Measurements from ENCODE around the gene TPK1. TPM values are rescaled to one million over a fixed set of nuclear protein-coding genes. Genes with fewer than 3 reads are reported as not detected.

The TPK1 gene
- total and polyA plus RNA-seq, 3 donors from 2014 or later, result 10.9 to 17.2 (median 12.6) TPM

- TF ChIP-seq POLR2A (IDR thresholded peaks at IDR 0.05) (no peak), CTCF (IDR thresholded peaks at IDR 0.05) (no peak)
- no peak overlapping the region for H3K4me3 ChIP-seq
- H3K27me3 ChIP-seq, result no peaks in the 10 kb centered on the region
- no peaks in the 10 kb centered on the region for H3K4me1 ChIP-seq
- intact Hi-C loops (cut with DNase I; ENCODE audit: low total_unique reads), result no loop called here
- H3K27ac ChIP-seq, result no peak overlapping the region
- no peak for DNase-seq
- H3K9me3 ChIP-seq, result no peaks in the 10 kb centered on the region
- no peaks in the 10 kb centered on the region for H3K36me3 ChIP-seq (ENCODE audit: low read depth, missing control alignments)
Observed at GRCh38 chr7:144691240-144691639, 144.6 kb downstream of the TPK1 start.

- TF ChIP-seq CTCF (IDR thresholded peaks at IDR 0.05) (no peak), POLR2A (IDR thresholded peaks at IDR 0.05) (no peak)
Observed at GRCh38 chr7:144682581-144683280, 153.1 kb downstream of the TPK1 start.

GRCh38 chr7:144676492-144676891 lies 159.4 kb downstream of the TPK1 start:
- WGBS, 2 donors, result 84 to 85% methylated on average over 5 of the region's 5 CpGs
- TF ChIP-seq POLR2A (IDR thresholded peaks at IDR 0.05), result no peak
- TF ChIP-seq CTCF (IDR thresholded peaks at IDR 0.05), result no peak

More at GRCh38 chr7:144682581-144683280, 153.1 kb downstream of the TPK1 start:
- H3K27me3 ChIP-seq, result no peaks in the 10 kb centered on the region
- 93 to 96% methylated on average over 6 of the region's 6 CpGs for WGBS, 2 donors
- intact Hi-C loops (cut with DNase I; ENCODE audit: low total_unique reads), result no loop called here
- no peaks in the 10 kb centered on the region for H3K9me3 ChIP-seq
- H3K4me3 ChIP-seq, result no peak overlapping the region
- H3K27ac ChIP-seq, result no peak overlapping the region
- H3K4me1 ChIP-seq, result no peaks in the 10 kb centered on the region
- DNase-seq, result no peak
- no peaks in the 10 kb centered on the region for H3K36me3 ChIP-seq (ENCODE audit: low read depth, missing control alignments)

GRCh38 chr7:144674550-144674949 lies 161.3 kb downstream of the TPK1 start:
- Histone ChIP-seq H3K9me3 (no peaks in the 10 kb centered on the region), H3K27ac (no peak overlapping the region), H3K4me1 (no peaks in the 10 kb centered on the region), H3K27me3 (no peaks in the 10 kb centered on the region), H3K4me3 (no peak overlapping the region), H3K36me3 (ENCODE audit: low read depth, missing control alignments) (no peaks in the 10 kb centered on the region)
- intact Hi-C loops (cut with DNase I; ENCODE audit: low total_unique reads), result no loop called here
- TF ChIP-seq CTCF (IDR thresholded peaks at IDR 0.05), result no peak
- no peak for DNase-seq

More at GRCh38 chr7:144676492-144676891, 159.4 kb downstream of the TPK1 start:
- H3K4me3 ChIP-seq, result no peak overlapping the region
- no peaks in the 10 kb centered on the region for H3K4me1 ChIP-seq
- H3K27me3 ChIP-seq, result no peaks in the 10 kb centered on the region
- no peak for DNase-seq
- intact Hi-C loops (cut with DNase I; ENCODE audit: low total_unique reads), result no loop called here
- H3K9me3 ChIP-seq, result no peaks in the 10 kb centered on the region
- H3K36me3 ChIP-seq (ENCODE audit: low read depth, missing control alignments), result no peaks in the 10 kb centered on the region
- H3K27ac ChIP-seq, result no peak overlapping the region

- no peaks in the 10 kb centered on the region for H3K27me3 ChIP-seq
- H3K36me3 ChIP-seq (ENCODE audit: low read depth, missing control alignments), result no peaks in the 10 kb centered on the region
- no peak overlapping the region for H3K27ac ChIP-seq
- no peak overlapping the region for H3K4me3 ChIP-seq
- intact Hi-C loops (cut with DNase I; ENCODE audit: low total_unique reads), result no loop called here
- WGBS, 2 donors, result 86 to 90% methylated on average over 2 of the region's 2 CpGs
- H3K4me1 ChIP-seq, result no peaks in the 10 kb centered on the region
- no peak for DNase-seq
- no peak for TF ChIP-seq POLR2A (IDR thresholded peaks at IDR 0.05)
- no peak for TF ChIP-seq CTCF (IDR thresholded peaks at IDR 0.05)
- H3K9me3 ChIP-seq, result no peaks in the 10 kb centered on the region
Observed at GRCh38 chr7:144672869-144673268, 163.0 kb downstream of the TPK1 start.
